Measurements from ENCODE around the gene SLCO4A1. TPM values are rescaled to one million over a fixed set of nuclear protein-coding genes. Genes with fewer than 3 reads are reported as not detected.

SLCO4A1 gene
- total RNA-seq, 3 donors from 2014 or later, result 13.3 to 18.5 (median 15.0) TPM

- intact Hi-C loops (cut with DNase I, micrococcal nuclease), result no loop called here
- H3K9me3 ChIP-seq, result no peaks in the 10 kb centered on the region
- TF ChIP-seq, protein P1, sequence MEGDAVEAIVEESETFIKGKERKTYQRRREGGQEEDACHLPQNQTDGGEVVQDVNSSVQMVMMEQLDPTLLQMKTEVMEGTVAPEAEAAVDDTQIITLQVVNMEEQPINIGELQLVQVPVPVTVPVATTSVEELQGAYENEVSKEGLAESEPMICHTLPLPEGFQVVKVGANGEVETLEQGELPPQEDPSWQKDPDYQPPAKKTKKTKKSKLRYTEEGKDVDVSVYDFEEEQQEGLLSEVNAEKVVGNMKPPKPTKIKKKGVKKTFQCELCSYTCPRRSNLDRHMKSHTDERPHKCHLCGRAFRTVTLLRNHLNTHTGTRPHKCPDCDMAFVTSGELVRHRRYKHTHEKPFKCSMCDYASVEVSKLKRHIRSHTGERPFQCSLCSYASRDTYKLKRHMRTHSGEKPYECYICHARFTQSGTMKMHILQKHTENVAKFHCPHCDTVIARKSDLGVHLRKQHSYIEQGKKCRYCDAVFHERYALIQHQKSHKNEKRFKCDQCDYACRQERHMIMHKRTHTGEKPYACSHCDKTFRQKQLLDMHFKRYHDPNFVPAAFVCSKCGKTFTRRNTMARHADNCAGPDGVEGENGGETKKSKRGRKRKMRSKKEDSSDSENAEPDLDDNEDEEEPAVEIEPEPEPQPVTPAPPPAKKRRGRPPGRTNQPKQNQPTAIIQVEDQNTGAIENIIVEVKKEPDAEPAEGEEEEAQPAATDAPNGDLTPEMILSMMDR (IDR thresholded peaks at IDR 0.05), result no peak
- no peak overlapping the region for H3K4me3 ChIP-seq
- peaks cover 15% of the 10 kb centered on the region for H3K4me1 ChIP-seq (ENCODE audit: low read depth)
- H3K36me3 ChIP-seq (ENCODE audit: low read depth), result peaks cover 5% of the 10 kb centered on the region
- ATAC-seq, result no peak
- DNase-seq, result no peak
Measured at GRCh38 chr20:62656197-62656918, 14.1 kb downstream of the SLCO4A1 start.

DNA sequence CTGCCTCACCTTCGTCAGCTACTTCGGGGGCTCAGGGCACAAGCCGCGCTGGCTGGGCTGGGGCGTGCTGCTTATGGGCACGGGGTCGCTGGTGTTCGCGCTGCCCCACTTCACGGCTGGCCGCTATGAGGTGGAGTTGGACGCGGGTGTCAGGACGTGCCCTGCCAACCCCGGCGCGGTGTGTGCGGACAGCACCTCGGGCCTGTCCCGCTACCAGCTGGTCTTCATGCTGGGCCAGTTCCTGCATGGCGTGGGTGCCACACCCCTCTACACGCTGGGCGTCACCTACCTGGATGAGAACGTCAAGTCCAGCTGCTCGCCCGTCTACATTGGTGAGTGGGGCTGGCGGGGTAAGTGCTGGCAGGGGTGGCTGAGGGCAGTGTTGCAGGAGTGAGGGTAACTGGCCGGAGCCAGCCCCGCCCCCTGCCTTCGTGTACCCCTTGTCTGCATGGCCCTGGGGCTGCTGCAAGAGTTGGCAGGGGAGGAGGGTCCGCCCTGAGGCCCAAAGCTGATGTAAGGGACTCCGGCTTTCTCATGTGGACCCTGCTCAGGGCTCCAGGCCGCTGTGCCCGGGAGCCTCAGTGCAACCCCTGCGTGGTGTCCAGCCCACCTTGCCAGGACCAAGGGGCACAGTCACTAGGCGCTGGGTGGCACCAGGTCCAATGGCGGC lies 14.8 kb downstream of the SLCO4A1 start:
- intact Hi-C loops (cut with DNase I, micrococcal nuclease), result no loop called here
- H3K9me3 ChIP-seq, result no peaks in the 10 kb centered on the region
- H3K4me3 ChIP-seq, result no peak overlapping the region
- ATAC-seq (no peak), DNase-seq (no peak)
- peaks cover 10% of the 10 kb centered on the region for H3K4me1 ChIP-seq (ENCODE audit: low read depth)
- TF ChIP-seq, protein P1 (IDR thresholded peaks at IDR 0.05), result no peak
- H3K36me3 ChIP-seq (ENCODE audit: low read depth), result peaks cover 5% of the 10 kb centered on the region

DNA sequence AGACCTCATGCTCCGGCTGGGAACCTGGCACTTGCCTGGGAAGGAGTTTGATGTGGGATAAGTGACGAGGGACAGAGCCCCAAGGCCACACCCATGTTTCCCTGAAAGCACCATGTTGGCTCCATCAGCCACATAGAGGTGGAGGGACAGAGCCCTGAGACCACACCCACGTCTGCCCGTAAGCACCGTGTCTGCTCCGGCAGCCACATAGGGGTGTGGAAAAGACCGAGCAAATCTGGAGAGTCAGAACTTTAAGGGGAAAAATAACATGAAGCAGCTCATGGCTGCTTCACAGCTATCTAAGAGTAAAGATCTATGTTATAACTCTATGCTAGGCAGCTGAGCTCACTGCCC lies 15.3 kb downstream of the SLCO4A1 start:
- DNase-seq (no peak), ATAC-seq (no peak)
- TF ChIP-seq, protein P1 (IDR thresholded peaks at IDR 0.05), result no peak
- Histone ChIP-seq H3K36me3 (ENCODE audit: low read depth) (peaks cover under 1% of the 10 kb centered on the region), H3K9me3 (no peaks in the 10 kb centered on the region), H3K4me3 (no peak overlapping the region), H3K4me1 (ENCODE audit: low read depth) (peaks cover 9% of the 10 kb centered on the region)
- intact Hi-C loops (cut with DNase I, micrococcal nuclease), result no loop called here

GRCh38 chr20:62657956-62658355 lies 15.7 kb downstream of the SLCO4A1 start:
- Histone ChIP-seq H3K4me1 (ENCODE audit: low read depth) (peaks cover 5% of the 10 kb centered on the region), H3K36me3 (ENCODE audit: low read depth) (no peaks in the 10 kb centered on the region), H3K9me3 (no peaks in the 10 kb centered on the region), H3K4me3 (no peak overlapping the region)
- TF ChIP-seq, protein P1 (IDR thresholded peaks at IDR 0.05), result no peak
- DNase-seq (no peak), ATAC-seq (no peak)
- intact Hi-C loops (cut with DNase I, micrococcal nuclease), result no loop called here

DNA sequence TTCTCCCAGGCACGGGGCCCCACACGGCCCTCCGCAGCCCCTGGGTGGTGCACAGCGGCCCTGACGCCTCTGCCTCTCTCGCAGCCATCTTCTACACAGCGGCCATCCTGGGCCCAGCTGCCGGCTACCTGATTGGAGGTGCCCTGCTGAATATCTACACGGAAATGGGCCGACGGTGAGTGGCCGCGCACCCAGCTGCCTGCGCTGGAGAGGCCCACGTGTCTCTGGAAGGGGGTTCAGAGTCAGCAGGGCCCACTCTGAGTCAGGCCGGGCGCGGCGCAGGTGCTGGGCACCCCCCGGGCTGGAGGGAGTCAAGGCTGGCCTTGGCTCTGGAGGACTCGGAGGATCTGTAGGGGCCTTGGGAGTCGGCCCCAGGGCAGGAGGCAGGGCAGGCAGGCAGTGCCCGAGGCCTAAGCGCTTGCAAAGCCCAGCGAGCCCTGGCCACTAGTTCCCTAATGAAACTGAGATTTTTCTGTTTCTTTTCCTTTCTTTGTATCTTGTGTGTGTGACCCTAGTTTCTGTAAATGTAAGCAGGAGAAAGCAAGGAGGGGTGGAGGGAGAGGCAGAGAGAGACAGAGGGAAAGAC lies 16.4 kb downstream of the SLCO4A1 start:
- TF ChIP-seq, protein P1 (IDR thresholded peaks at IDR 0.05), result no peak
- ATAC-seq (no peak), DNase-seq (no peak)
- intact Hi-C loops (cut with DNase I, micrococcal nuclease), result no loop called here
- no peaks in the 10 kb centered on the region for H3K9me3 ChIP-seq
- H3K36me3 ChIP-seq (ENCODE audit: low read depth), result no peaks in the 10 kb centered on the region
- no peaks in the 10 kb centered on the region for H3K4me1 ChIP-seq (ENCODE audit: low read depth)
- no peak overlapping the region for H3K4me3 ChIP-seq

Measured in mucosa of descending colon (tissue), 3 donors.